NCI-H524 (cell line): ENCODE results near the gene PEX10.

Experiments
- DNase-seq, 2 experiments: peaks; one replicate each; lab custom pipeline; 2025; lab: John Stamatoyannopoulos, UW

PEX10 gene

GRCh38 chr1:2404890-2405511 is 7.4 kb downstream of the PEX10 start:
- DNase-seq, result no peak

- DNase-seq, result no peak
Observed at GRCh38 chr1:2404142-2404889, 8.0 kb downstream of the PEX10 start.

- no peak for DNase-seq
Observed at GRCh38 chr1:2403273-2403672, 9.1 kb downstream of the PEX10 start.

GRCh38 chr1:2402420-2402819 is 9.9 kb downstream of the PEX10 start:
- no peak for DNase-seq

GRCh38 chr1:2400950-2401649 is 11.3 kb downstream of the PEX10 start:
- DNase-seq, result no peak

GRCh38 chr1:2400576-2400909 is 11.8 kb downstream of the PEX10 start:
- DNase-seq, result no peak

- no peak for DNase-seq
Observed at GRCh38 chr1:2399890-2400575, 12.3 kb downstream of the PEX10 start.

- no peak for DNase-seq
Observed at GRCh38 chr1:2398871-2399270, 13.5 kb downstream of the PEX10 start.

GRCh38 chr1:2397007-2397679 is 15.2 kb downstream of the PEX10 start:
- no peak for DNase-seq

- DNase-seq, result no peak
Observed at GRCh38 chr1:2396476-2396875, 15.9 kb downstream of the PEX10 start.

GRCh38 chr1:2396059-2396458 is 16.3 kb downstream of the PEX10 start:
- no peak for DNase-seq

- no peak for DNase-seq
Observed at GRCh38 chr1:2395245-2395644, 17.1 kb downstream of the PEX10 start.

GRCh38 chr1:2394761-2395160 is 17.6 kb downstream of the PEX10 start:
- no peak for DNase-seq

- DNase-seq, result no peak
Observed at GRCh38 chr1:2394220-2394619, 18.1 kb downstream of the PEX10 start.

- no peak for DNase-seq
Observed at GRCh38 chr1:2393471-2393877, 18.9 kb downstream of the PEX10 start.

- no peak for DNase-seq
Observed at GRCh38 chr1:2392686-2393085, 19.7 kb downstream of the PEX10 start.

GRCh38 chr1:2391931-2392509 is 20.3 kb downstream of the PEX10 start:
- DNase-seq, result no peak

GRCh38 chr1:2391041-2391930 is 21.1 kb downstream of the PEX10 start, which contains the start of the genes MORN1 and RER1:
MORN1 (minus strand) TSS chr1:2391554; CDS start chr1:2391533, 21 bp downstream.
RER1 (plus strand) TSS chr1:2391841; CDS start chr1:2395791, 3,950 bp downstream.
- peak; percentile 93 to 97 for DNase-seq

- DNase-seq, result no peak
Observed at GRCh38 chr1:2389644-2390043, 22.7 kb downstream of the PEX10 start.
